ENCODE measurements around the gene KIAA1671.
"Not testable (repeated sequence)": the region's sequence is repeated elsewhere in the genome, so short reads cannot be mapped to it uniquely, and the experiment has no call there.

KIAA1671 gene

DNA sequence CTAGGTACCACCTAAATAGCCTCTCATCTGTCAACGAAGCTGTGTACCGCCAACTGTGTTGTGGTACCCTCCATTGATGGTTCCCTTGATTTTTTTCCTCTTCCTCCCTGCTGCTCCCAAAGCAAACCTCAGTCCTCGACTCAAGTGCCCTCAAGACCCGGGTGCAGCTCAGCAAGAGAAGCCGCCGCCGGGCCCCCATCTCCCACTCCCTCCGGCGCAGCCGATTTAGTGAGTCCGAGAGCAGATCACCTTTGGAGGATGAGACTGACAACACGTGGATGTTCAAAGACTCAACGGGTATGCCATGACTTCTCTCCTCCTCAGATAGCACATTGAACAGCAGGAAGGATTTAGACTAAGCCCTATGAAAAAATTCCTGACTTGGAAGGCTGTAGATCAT lies 224.7 kb downstream of the KIAA1671 start:
- Histone ChIP-seq H3K9ac (ENCODE audit: low read length) (no peak overlapping the region), H3K4me1 (ENCODE audit: control insufficient read depth, insufficient read depth, low read length) (no peaks in the 10 kb centered on the region), H3K4me3 (ENCODE audit: low read depth, low read length) (no peak overlapping the region), H3K27me3 (ENCODE audit: control insufficient read depth, insufficient read depth, low read length) (no peaks in the 10 kb centered on the region), H3K9me3 (ENCODE audit: control insufficient read depth, insufficient read depth, low read depth, low read length) (peaks cover 4% of the 10 kb centered on the region; the same call in 1 of the 2 replicates), H3K27ac (ENCODE audit: low read depth, low read length) (no peak overlapping the region), H3K36me3 (ENCODE audit: control insufficient read depth, insufficient read depth, low read length) (peaks cover 23% of the 10 kb centered on the region)

GRCh38 chr22:25177895-25178294 lies 225.4 kb downstream of the KIAA1671 start:
- Histone ChIP-seq H3K27me3 (ENCODE audit: control insufficient read depth, insufficient read depth, low read length) (no peaks in the 10 kb centered on the region), H3K4me3 (ENCODE audit: low read depth, low read length) (no peak overlapping the region), H3K9me3 (ENCODE audit: control insufficient read depth, insufficient read depth, low read depth, low read length) (peaks cover 4% of the 10 kb centered on the region; the same call in 1 of the 2 replicates), H3K27ac (ENCODE audit: low read depth, low read length) (no peak overlapping the region), H3K36me3 (ENCODE audit: control insufficient read depth, insufficient read depth, low read length) (peaks cover 25% of the 10 kb centered on the region), H3K4me1 (ENCODE audit: control insufficient read depth, insufficient read depth, low read length) (no peaks in the 10 kb centered on the region), H3K9ac (ENCODE audit: low read length) (no peak overlapping the region)

GRCh38 chr22:25178348-25178747 lies 225.8 kb downstream of the KIAA1671 start:
- not testable (repeated sequence) for H3K27ac ChIP-seq (ENCODE audit: low read depth, low read length); H3K4me3 ChIP-seq (ENCODE audit: low read depth, low read length); H3K4me1 ChIP-seq (ENCODE audit: control insufficient read depth, insufficient read depth, low read length); H3K27me3 ChIP-seq (ENCODE audit: control insufficient read depth, insufficient read depth, low read length); H3K9ac ChIP-seq (ENCODE audit: low read length); H3K9me3 ChIP-seq (ENCODE audit: control insufficient read depth, insufficient read depth, low read depth, low read length)
- peaks cover 24% of the 10 kb centered on the region for H3K36me3 ChIP-seq (ENCODE audit: control insufficient read depth, insufficient read depth, low read length)

- peaks cover 24% of the 10 kb centered on the region for H3K36me3 ChIP-seq (ENCODE audit: control insufficient read depth, insufficient read depth, low read length)
- H3K4me1 ChIP-seq (ENCODE audit: control insufficient read depth, insufficient read depth, low read length); H3K27me3 ChIP-seq (ENCODE audit: control insufficient read depth, insufficient read depth, low read length); H3K9me3 ChIP-seq (ENCODE audit: control insufficient read depth, insufficient read depth, low read depth, low read length); H3K27ac ChIP-seq (ENCODE audit: low read depth, low read length); H3K9ac ChIP-seq (ENCODE audit: low read length); H3K4me3 ChIP-seq (ENCODE audit: low read depth, low read length): not testable (repeated sequence)
Observed at GRCh38 chr22:25178869-25179631, 226.5 kb downstream of the KIAA1671 start.

DNA sequence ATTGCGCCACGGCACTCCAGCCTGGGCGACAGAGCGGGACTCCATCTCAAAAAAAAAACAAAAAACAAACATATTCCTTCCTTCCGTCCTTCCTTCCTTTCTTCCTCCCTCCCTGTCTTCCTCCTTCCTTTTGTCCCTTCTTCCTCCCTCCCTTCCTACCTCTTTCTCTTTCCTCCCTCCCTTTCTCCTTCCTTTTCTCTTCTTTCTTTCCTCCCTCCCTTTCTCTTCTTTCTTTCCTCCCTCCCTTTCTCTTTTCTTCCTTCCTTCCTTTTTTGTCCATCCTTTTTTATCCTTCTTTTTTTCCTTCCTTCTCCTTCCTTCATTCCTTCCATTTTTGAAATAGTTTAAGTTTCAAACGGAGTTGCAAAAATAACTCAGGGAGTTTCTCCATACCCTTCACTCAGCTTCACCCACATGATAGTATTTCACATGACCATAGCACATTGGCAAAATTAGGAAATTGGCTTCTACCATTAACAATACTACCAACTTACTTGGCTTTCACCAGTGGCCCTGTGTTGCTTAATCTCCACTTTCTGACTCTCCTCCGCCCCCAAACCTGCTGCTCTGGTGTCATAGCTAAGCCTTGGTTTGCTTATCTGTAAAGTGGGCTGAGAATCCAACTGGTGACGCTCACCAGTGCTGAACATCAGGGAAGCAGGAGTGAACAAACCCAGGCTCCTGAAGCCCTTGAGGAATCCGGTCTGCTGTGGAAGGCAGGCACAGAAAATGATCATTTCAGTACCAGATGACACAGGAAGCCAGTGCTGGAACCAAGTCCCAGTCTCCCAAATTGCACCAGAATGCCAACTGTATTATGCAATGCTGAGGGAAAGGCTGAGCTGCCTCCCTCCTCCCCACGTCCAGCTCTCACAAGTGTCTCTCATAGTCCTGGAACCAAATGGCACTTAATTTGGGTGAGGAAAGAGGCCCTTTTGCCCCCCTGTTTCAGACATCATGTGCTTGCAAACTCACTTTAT lies 229.9 kb downstream of the KIAA1671 start:
- Histone ChIP-seq H3K4me3 (ENCODE audit: low read depth, low read length) (no peak overlapping the region), H3K27ac (ENCODE audit: low read depth, low read length) (no peak overlapping the region), H3K27me3 (ENCODE audit: control insufficient read depth, insufficient read depth, low read length) (no peaks in the 10 kb centered on the region), H3K4me1 (ENCODE audit: control insufficient read depth, insufficient read depth, low read length) (no peaks in the 10 kb centered on the region), H3K36me3 (ENCODE audit: control insufficient read depth, insufficient read depth, low read length) (peaks cover 32% of the 10 kb centered on the region), H3K9me3 (ENCODE audit: control insufficient read depth, insufficient read depth, low read depth, low read length) (peaks cover 4% of the 10 kb centered on the region; the same call in 1 of the 2 replicates), H3K9ac (ENCODE audit: low read length) (no peak overlapping the region)

- H3K4me1 ChIP-seq (ENCODE audit: control insufficient read depth, insufficient read depth, low read length) = no peaks in the 10 kb centered on the region
- H3K9me3 ChIP-seq (ENCODE audit: control insufficient read depth, insufficient read depth, low read depth, low read length) = peaks cover 4% of the 10 kb centered on the region; the same call in 1 of the 2 replicates
- no peak overlapping the region for H3K4me3 ChIP-seq (ENCODE audit: low read depth, low read length)
- no peaks in the 10 kb centered on the region for H3K27me3 ChIP-seq (ENCODE audit: control insufficient read depth, insufficient read depth, low read length)
- no peak overlapping the region for H3K27ac ChIP-seq (ENCODE audit: low read depth, low read length)
- no peak overlapping the region for H3K9ac ChIP-seq (ENCODE audit: low read length)
- H3K36me3 ChIP-seq (ENCODE audit: control insufficient read depth, insufficient read depth, low read length) = peaks cover 32% of the 10 kb centered on the region
Observed at GRCh38 chr22:25183949-25184619, 231.6 kb downstream of the KIAA1671 start.

DNA sequence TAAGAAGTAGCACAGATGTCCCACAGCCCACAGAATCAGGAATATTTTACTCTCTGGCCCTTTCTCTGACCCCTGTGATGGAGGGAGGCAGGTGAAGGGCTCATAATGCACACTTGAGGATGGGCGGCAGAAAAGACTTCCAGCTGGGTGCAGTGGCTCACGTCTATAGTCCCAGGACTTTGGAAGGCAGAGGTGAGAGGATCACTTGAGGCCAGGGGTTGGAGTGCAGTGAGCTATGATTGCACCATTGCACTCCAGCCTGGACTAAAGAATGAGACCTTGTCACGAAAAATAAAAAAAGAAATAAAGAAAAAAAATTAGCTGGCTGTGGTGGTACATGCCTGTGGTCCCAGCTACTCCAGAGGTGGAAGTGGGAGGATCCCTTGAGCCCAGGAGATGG lies 233.6 kb downstream of the KIAA1671 start:
- peaks cover 26% of the 10 kb centered on the region for H3K36me3 ChIP-seq (ENCODE audit: control insufficient read depth, insufficient read depth, low read length)
- no peaks in the 10 kb centered on the region for H3K27me3 ChIP-seq (ENCODE audit: control insufficient read depth, insufficient read depth, low read length)
- H3K9me3 ChIP-seq (ENCODE audit: control insufficient read depth, insufficient read depth, low read depth, low read length) = no peaks in the 10 kb centered on the region

DNA sequence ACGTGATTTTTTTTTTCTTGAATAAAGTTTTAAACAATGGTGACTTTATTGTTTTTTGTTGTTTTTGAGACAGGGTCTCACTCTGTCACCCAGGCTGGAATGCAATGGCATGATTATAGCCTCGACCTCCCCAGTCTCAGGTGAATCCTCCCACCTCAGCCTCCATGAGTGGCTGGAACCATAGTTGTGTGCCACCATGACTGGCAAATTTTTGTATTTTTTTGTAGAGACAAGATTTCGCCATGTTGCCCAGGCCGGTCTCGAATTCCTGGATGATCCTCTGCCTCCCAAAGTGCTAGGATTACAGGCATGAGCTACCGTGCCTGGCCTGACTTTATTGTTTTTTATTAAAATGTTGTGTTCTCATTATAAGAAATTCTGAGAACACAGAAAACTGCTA lies 235.0 kb downstream of the KIAA1671 start:
- H3K27ac ChIP-seq (ENCODE audit: low read depth, low read length) = no peak overlapping the region
- no peaks in the 10 kb centered on the region for H3K9me3 ChIP-seq (ENCODE audit: control insufficient read depth, insufficient read depth, low read depth, low read length)
- H3K9ac ChIP-seq (ENCODE audit: low read length) = no peak overlapping the region
- H3K4me3 ChIP-seq (ENCODE audit: low read depth, low read length) = no peak overlapping the region
- no peaks in the 10 kb centered on the region for H3K4me1 ChIP-seq (ENCODE audit: control insufficient read depth, insufficient read depth, low read length)
- no peaks in the 10 kb centered on the region for H3K27me3 ChIP-seq (ENCODE audit: control insufficient read depth, insufficient read depth, low read length)
- peaks cover 30% of the 10 kb centered on the region for H3K36me3 ChIP-seq (ENCODE audit: control insufficient read depth, insufficient read depth, low read length)

More for the DNA sequence above, 233.6 kb downstream of the KIAA1671 start:
- H3K4me3 ChIP-seq (ENCODE audit: low read depth, low read length) = no peak overlapping the region
- no peak overlapping the region for H3K27ac ChIP-seq (ENCODE audit: low read depth, low read length)
- H3K4me1 ChIP-seq (ENCODE audit: control insufficient read depth, insufficient read depth, low read length) = no peaks in the 10 kb centered on the region
- H3K9ac ChIP-seq (ENCODE audit: low read length) = no peak overlapping the region

- H3K9ac ChIP-seq (ENCODE audit: low read length) = no peak overlapping the region
- H3K36me3 ChIP-seq (ENCODE audit: control insufficient read depth, insufficient read depth, low read length) = peaks cover 17% of the 10 kb centered on the region
- no peaks in the 10 kb centered on the region for H3K4me1 ChIP-seq (ENCODE audit: control insufficient read depth, insufficient read depth, low read length)
- H3K9me3 ChIP-seq (ENCODE audit: control insufficient read depth, insufficient read depth, low read depth, low read length) = no peaks in the 10 kb centered on the region
- H3K27ac ChIP-seq (ENCODE audit: low read depth, low read length) = no peak overlapping the region
- no peaks in the 10 kb centered on the region for H3K27me3 ChIP-seq (ENCODE audit: control insufficient read depth, insufficient read depth, low read length)
- no peak overlapping the region for H3K4me3 ChIP-seq (ENCODE audit: low read depth, low read length)
Observed at GRCh38 chr22:25192406-25192805, 239.9 kb downstream of the KIAA1671 start.

- no peak overlapping the region for H3K4me3 ChIP-seq (ENCODE audit: low read depth, low read length)
- H3K36me3 ChIP-seq (ENCODE audit: control insufficient read depth, insufficient read depth, low read length) = peaks cover 17% of the 10 kb centered on the region
- H3K4me1 ChIP-seq (ENCODE audit: control insufficient read depth, insufficient read depth, low read length) = no peaks in the 10 kb centered on the region
- H3K27me3 ChIP-seq (ENCODE audit: control insufficient read depth, insufficient read depth, low read length) = no peaks in the 10 kb centered on the region
- H3K9ac ChIP-seq (ENCODE audit: low read length) = no peak overlapping the region
- H3K9me3 ChIP-seq (ENCODE audit: control insufficient read depth, insufficient read depth, low read depth, low read length) = no peaks in the 10 kb centered on the region
- H3K27ac ChIP-seq (ENCODE audit: low read depth, low read length) = no peak overlapping the region
Observed at GRCh38 chr22:25193130-25193529, 240.6 kb downstream of the KIAA1671 start.

All from HUES6 (cell line).